Transverse colon (tissue), 4 donors: ENCODE measurements around the gene IFT88. TPM values are rescaled to one million over a fixed set of nuclear protein-coding genes. Genes with fewer than 3 reads are reported as not detected.

Experiments used
- DNase-seq: peaks from one replicate; pipeline ENCODE4 v3.0.0-alpha.2; 2019
- H3K27ac ChIP-seq, 4 donors: fragments of 200-600 bp; sonication (generic); 2 replicates each; pipeline ENCODE4 v1.5.1; 2016 to 2018; ENCODE audit warnings: inconsistent platforms in 4 of 4
- H3K27me3 ChIP-seq: fragments of 200-600 bp; sonication (generic); 2 replicates; pipeline ENCODE4 v1.5.1; 2017; ENCODE audit warnings: inconsistent platforms
- H3K36me3 ChIP-seq, 4 donors: fragments of 200-600 bp; sonication (generic); 2 replicates each; pipeline ENCODE4 v1.5.1; 2017 to 2019; ENCODE audit warnings: inconsistent platforms in 4 of 4
- H3K4me1 ChIP-seq, 4 donors: fragments of 200-600 bp; sonication (generic); 2 replicates each; pipeline ENCODE4 v1.5.1; 2017 to 2020; ENCODE audit warnings: inconsistent platforms in 4 of 4
- H3K4me3 ChIP-seq, 4 donors: fragments of 200-600 bp; sonication (generic); 1 replicate in 1 of 4; 2 replicates in 3 of 4; pipeline versions ENCODE4 v1.5.1 to v1.6.1; 2017 to 2019; ENCODE audit warnings: inconsistent platforms in 4 of 4
- H3K9me3 ChIP-seq, 2 donors: fragments of 200-600 bp; sonication (generic); 2 replicates each; pipeline ENCODE4 v1.5.1; 2017 to 2019; ENCODE audit warnings: inconsistent platforms in 2 of 2
- CTCF ChIP-seq, 5 experiments: fragments of 200-600 bp in 3 of 5; fragments of 450-650 bp in 2 of 5; sonication (generic) in 3 of 5; IDR thresholded peaks; 1 replicate in 2 of 5; 2 replicates in 3 of 5; pipeline ENCODE4 v1.5.1; 2016 to 2017; ENCODE audit warnings: antibody characterized with exemption in 5 of 5, inconsistent platforms in 3 of 5, mild to moderate bottlenecking in 2 of 5, moderate library complexity in 1 of 5
- EP300 ChIP-seq: sonication (generic); formaldehyde crosslinking; IDR thresholded peaks from one replicate; pipeline ENCODE4 v1.6.1; 2017; ENCODE audit warnings: antibody characterized with exemption, low read depth
- POLR2A ChIP-seq: fragments of 450-650 bp; IDR thresholded peaks from one replicate; pipeline ENCODE4 v1.6.1; 2016; ENCODE audit warnings: antibody characterized with exemption, mild to moderate bottlenecking, moderate library complexity
- POLR2AphosphoS5 ChIP-seq, 3 donors: sonication (generic); formaldehyde crosslinking; IDR thresholded peaks; one replicate each; pipeline ENCODE4 v1.6.1; 2016; ENCODE audit warnings: antibody characterized with exemption in 3 of 3
- WGBS, 2 donors: methylation state at CpG; one replicate each; pipeline ENCODE4 v1.1.5; 2018; ENCODE audit warnings: low coverage in 1 of 2; 5-methylcytosine and 5-hydroxymethylcytosine counted together
- in situ Hi-C, 4 donors: fragments of 200-750 bp; cut with MboI; loops; one replicate each; pipeline versions ENCODE4 v1.15.0 to v1.15.1; 2017; ENCODE audit warnings: low sequenced_read_pairs in 3 of 4, low pct_ligation_motif_present in 1 of 4, low pct_unique_long_range_greater_than_20kb in 1 of 4
- intact Hi-C: fragments of 100-400 bp; cut with DNase I; formaldehyde crosslinking; loops from one replicate; pipeline ENCODE4 v1.15.1; 2023; ENCODE audit warnings: low total_unique reads
- total RNA-seq, 4 donors: library from RNA; depleted of rRNA; stranded (reverse); fragments of >200 nt; gene quantifications; one replicate each; pipeline ENCODE4 v1.1.0, GENCODE V29; 2016

Gene IFT88
- total RNA-seq, 4 donors from 2014 or later: 3.4 to 22.9 (median 16.6) TPM

DNA sequence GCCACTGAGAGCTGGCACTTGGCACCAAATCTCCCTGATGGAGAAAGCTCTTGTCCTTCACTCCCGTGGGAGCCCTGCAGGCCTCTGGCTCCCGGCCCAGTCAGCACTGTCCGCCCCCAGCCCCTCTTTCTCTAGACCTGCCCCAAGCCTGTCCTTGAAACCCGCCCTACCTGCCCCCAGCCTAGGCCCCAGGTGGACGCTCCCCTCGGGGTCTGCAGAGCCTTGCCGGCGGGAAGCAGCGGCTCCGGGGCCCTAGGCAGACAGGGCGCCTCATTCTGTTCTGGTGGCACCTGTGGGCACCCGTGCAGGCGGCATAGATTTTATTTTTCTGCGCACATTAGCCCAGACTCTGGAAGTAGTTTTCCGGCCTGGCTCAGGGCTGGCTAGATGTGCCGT is 154.1 kb downstream of the IFT88 start:
- no peak for TF ChIP-seq POLR2AphosphoS5 (IDR thresholded peaks at IDR 0.05)
- TF ChIP-seq POLR2A: no peak
- no peak for TF ChIP-seq EP300
- TF ChIP-seq CTCF (IDR thresholded peaks at IDR 0.05): no peak
- Histone ChIP-seq H3K4me3 (peak overlapping the region in 2 of 4 donors; percentile 33 to 46), H3K27ac (no peak overlapping the region), H3K9me3 (no peaks in the 10 kb centered on the region), H3K27me3 (peaks cover 12% of the 10 kb centered on the region), H3K4me1 (peaks cover 0 to 13% (median 10%) of the 10 kb centered on the region in 4 donors), H3K36me3 (no peaks in the 10 kb centered on the region)
- intact Hi-C loops (no loop called here), in situ Hi-C loops (loop anchor here in 3 of 4 donors (25.0 kb wide), 4 partner anchors 91 to 366 kb away; partner anchors contain the start of gene XPO4 (in 2 of the 3))
- WGBS, 2 donors: 76% methylated on average over 15 of the region's 16 CpGs; no CpG with 5 or more reads in 1 of the 2 donors
- no peak for DNase-seq

DNA sequence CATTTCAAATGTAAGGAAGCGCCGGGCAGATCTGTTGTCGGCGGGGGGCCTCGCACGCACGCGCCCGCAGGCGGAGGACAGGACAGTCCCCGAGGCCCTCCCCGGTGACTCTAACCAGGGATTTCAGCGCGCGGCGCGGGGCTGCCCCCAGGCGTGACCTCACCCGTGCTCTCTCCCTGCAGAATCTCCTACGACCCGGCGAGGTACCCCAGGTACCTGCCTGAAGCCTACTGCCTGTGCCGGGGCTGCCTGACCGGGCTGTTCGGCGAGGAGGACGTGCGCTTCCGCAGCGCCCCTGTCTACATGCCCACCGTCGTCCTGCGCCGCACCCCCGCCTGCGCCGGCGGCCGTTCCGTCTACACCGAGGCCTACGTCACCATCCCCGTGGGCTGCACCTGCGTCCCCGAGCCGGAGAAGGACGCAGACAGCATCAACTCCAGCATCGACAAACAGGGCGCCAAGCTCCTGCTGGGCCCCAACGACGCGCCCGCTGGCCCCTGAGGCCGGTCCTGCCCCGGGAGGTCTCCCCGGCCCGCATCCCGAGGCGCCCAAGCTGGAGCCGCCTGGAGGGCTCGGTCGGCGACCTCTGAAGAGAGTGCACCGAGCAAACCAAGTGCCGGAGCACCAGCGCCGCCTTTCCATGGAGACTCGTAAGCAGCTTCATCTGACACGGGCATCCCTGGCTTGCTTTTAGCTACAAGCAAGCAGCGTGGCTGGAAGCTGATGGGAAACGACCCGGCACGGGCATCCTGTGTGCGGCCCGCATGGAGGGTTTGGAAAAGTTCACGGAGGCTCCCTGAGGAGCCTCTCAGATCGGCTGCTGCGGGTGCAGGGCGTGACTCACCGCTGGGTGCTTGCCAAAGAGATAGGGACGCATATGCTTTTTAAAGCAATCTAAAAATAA is 154.7 kb downstream of the IFT88 start:
- in situ Hi-C loops (loop anchor here in 3 of 4 donors (25.0 kb wide), 4 partner anchors 91 to 366 kb away; partner anchors contain the start of gene XPO4 (in 2 of the 3)), intact Hi-C loops (no loop called here)
- Histone ChIP-seq H3K9me3 (no peaks in the 10 kb centered on the region), H3K27me3 (peaks cover 12% of the 10 kb centered on the region), H3K4me1 (peaks cover 0 to 13% (median 10%) of the 10 kb centered on the region in 4 donors), H3K27ac (no peak overlapping the region), H3K36me3 (no peaks in the 10 kb centered on the region), H3K4me3 (peak overlapping the region; percentile 8 to 46 (median 26))
- TF ChIP-seq POLR2A (no peak), POLR2AphosphoS5 (IDR thresholded peaks at IDR 0.05) (no peak), EP300 (no peak), CTCF (IDR thresholded peaks at IDR 0.05) (no peak)
- 15 to 29% methylated on average over 1 to 33 of the region's 81 CpGs for WGBS, 2 donors
- DNase-seq: peak; percentile 30

DNA sequence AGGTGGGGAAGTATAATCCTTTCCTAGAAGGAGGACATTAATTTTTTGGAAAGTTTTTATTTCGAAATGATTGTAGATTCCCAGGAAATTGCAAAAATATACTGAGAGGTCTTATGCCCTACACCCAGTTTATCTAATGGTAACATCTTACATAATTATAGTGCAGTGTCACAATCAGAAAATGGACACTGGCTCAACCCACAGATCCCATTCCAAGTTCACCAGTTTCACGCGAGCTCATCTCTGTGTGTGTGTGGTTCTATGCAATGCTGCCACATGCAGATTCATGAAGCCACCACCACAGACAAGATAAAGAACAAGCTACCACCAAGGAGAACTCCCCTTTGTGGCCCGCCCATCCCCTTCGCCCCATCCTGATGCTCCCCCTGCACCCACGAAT is 160.9 kb downstream of the IFT88 start:
- in situ Hi-C loops (no loop called here), intact Hi-C loops (no loop called here)
- H3K36me3 ChIP-seq: no peaks in the 10 kb centered on the region
- H3K27me3 ChIP-seq: no peaks in the 10 kb centered on the region
- TF ChIP-seq POLR2AphosphoS5 (IDR thresholded peaks at IDR 0.05) (no peak), EP300 (no peak), CTCF (IDR thresholded peaks at IDR 0.05) (no peak), POLR2A (no peak)
- no peaks in the 10 kb centered on the region for H3K9me3 ChIP-seq
- no peak for DNase-seq
- 79 to 80% methylated on average over 2 to 6 of the region's 6 CpGs for WGBS, 2 donors
- no peak overlapping the region for H3K4me3 ChIP-seq
- no peaks in the 10 kb centered on the region for H3K4me1 ChIP-seq
- H3K27ac ChIP-seq: no peak overlapping the region

DNA sequence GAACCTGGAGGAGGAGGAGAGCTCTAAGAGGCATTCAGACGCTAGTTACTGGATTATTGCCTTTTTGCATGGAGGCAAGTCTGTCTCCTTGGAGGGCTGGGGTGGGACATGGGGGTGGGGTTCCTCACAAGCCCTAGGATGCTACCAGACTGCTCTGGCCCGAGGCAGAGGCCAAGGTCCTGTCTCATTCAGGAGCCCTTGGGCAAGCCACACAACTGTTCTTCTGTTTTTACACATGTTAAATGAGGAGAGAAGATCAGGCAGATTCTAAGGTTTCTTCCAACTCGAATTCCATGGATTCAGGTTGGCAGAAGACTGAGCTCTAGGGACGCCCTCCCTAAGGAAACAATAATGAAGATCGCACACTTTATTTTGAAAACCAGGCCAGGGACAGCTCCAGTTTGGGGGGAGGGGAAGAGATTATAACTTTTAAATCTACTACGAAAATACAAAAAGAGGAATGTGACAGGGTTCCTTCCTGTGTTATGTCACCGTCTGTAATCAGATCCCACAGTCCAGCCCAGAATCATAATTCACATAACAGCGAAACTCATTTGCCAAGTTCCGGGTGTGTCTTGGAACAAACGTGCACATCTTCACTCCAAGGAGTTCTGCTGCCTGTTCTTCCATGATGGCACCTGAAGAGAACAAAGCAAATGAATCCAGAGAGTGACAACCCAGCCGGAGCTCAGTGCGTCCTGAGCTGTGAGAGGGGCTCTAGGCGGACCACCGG is 161.8 kb downstream of the IFT88 start:
- Histone ChIP-seq H3K4me1 (no peaks in the 10 kb centered on the region), H3K9me3 (no peaks in the 10 kb centered on the region), H3K36me3 (no peaks in the 10 kb centered on the region), H3K4me3 (no peak overlapping the region), H3K27me3 (no peaks in the 10 kb centered on the region), H3K27ac (no peak overlapping the region)
- intact Hi-C loops: no loop called here
- no peak for TF ChIP-seq EP300
- peak in 1 of 3 donors; percentile 17 for TF ChIP-seq POLR2AphosphoS5 (IDR thresholded peaks at IDR 0.05)
- in situ Hi-C loops: no loop called here
- 67 to 81% methylated on average over 9 to 14 of the region's 14 CpGs for WGBS, 2 donors
- no peak for DNase-seq
